Hepatocyte (in vitro differentiated cells): ENCODE measurements around the gene ROR2.

Source experiments
- EZH2 ChIP-seq: fragments of 200-600 bp; sonication (generic); IDR thresholded peaks from 2 replicates; pipeline ENCODE4 v1.6.1; 2016; ENCODE audit warnings: antibody characterized with exemption, mild to moderate bottlenecking, borderline replicate concordance
- TF ChIP-seq, protein P1 (sequence below): fragments of 200-600 bp; sonication (generic); IDR thresholded peaks from 2 replicates; pipeline ENCODE4 v1.5.1; 2016; ENCODE audit warnings: antibody characterized with exemption, mild to moderate bottlenecking; ENCODE audit not compliant: poor library complexity

DNA sequence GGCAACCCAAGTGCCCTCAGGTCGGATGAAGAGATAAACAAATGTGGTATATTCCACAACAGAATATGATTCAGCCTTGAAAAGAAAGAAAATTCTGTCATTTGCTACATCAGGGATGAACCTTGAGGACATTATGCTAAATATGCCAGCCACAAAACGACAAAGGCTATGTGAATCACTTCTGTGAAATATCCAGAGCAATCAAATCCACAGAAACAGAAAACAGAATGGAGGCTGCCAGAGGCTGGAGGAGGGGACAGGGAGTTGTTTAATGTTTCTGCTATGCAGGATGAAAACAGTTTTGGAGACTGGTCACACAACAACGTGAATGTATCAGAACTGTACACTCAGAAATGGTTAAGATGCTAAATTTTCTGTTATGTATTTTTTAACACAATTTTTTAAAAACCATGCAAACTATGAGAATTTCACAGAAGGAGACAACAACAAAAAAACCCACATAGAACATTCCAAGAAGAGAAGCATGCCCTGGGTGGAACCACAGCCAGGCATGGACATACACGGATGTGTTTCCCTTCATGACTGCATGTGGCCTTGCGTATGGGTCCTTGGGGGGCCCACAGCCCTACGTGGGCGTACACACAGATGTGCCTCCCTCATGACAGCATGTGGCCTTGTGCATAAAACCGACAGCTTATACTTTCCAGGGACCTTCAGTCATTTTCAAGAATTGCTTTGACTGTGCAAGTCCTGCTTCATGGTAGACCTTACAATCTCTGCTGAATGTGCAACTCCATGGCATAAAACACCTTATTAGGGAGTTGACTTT is 146.7 kb downstream of the ROR2 start:
- TF ChIP-seq, protein P1, sequence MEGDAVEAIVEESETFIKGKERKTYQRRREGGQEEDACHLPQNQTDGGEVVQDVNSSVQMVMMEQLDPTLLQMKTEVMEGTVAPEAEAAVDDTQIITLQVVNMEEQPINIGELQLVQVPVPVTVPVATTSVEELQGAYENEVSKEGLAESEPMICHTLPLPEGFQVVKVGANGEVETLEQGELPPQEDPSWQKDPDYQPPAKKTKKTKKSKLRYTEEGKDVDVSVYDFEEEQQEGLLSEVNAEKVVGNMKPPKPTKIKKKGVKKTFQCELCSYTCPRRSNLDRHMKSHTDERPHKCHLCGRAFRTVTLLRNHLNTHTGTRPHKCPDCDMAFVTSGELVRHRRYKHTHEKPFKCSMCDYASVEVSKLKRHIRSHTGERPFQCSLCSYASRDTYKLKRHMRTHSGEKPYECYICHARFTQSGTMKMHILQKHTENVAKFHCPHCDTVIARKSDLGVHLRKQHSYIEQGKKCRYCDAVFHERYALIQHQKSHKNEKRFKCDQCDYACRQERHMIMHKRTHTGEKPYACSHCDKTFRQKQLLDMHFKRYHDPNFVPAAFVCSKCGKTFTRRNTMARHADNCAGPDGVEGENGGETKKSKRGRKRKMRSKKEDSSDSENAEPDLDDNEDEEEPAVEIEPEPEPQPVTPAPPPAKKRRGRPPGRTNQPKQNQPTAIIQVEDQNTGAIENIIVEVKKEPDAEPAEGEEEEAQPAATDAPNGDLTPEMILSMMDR, result no peak
- TF ChIP-seq EZH2, result no peak
